ENCODE measurements around the gene CNDP1. TPM values are rescaled to one million over a fixed set of nuclear protein-coding genes. Genes with fewer than 3 reads are reported as not detected.

Gene CNDP1
- polyA plus RNA-seq, 1 of the 3 experiments (the other 2 are of a cell fraction), result not detected

DNA sequence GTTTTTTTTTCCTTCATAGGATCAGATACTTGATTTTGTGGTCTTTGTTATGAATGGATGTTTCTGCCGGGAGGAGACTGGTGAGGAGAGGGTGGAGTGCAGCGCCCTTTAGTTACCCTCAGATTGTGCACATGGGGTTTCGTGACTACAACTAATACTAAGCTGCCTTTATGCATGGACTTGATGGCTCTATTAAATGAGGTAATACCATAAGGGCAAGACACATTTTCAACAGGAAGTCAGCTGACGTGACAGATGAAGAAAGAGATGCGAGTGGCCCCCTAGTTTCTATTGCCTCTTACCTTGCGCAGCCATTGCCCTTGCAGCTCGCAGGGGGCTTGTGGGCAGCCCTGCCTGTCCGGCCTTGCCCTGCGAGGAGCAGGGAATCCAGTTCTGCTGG lies 87.8 kb downstream of the CNDP1 start:
- 86% methylated on average over 9 of the region's 9 CpGs for WGBS (ENCODE audit: low lambda C conversion rate)
- Histone ChIP-seq H2AFZ (ENCODE audit: low read depth) (no peak overlapping the region), H3K9me3 (no peaks in the 10 kb centered on the region), H3K4me3 (ENCODE audit: low read depth in 2 of 2, low read length in 1 of 2) (no peak overlapping the region), H3K4me2 (no peak overlapping the region), H3K4me1 (ENCODE audit: control insufficient read depth in 1 of 2, insufficient read depth in 2 of 2, low read depth in 1 of 2, low read length in 1 of 2) (no peaks in the 10 kb centered on the region; a peak in 1 of 4 replicates), H3K27ac (ENCODE audit: low read depth in 2 of 2, low read length in 1 of 2) (no peak overlapping the region), H3K27me3 (ENCODE audit: insufficient read depth) (no peaks in the 10 kb centered on the region), H3K9ac (no peak overlapping the region), H3K36me3 (replicated peaks in 1 of 2; ENCODE audit: control insufficient read depth in 1 of 2, insufficient read depth in 2 of 2, low read length in 1 of 2) (no peaks in the 10 kb centered on the region), H3K79me2 (ENCODE audit: insufficient read depth) (peaks cover 23% of the 10 kb centered on the region), H3K9me2 (no peaks in the 10 kb centered on the region), H4K20me1 (ENCODE audit: insufficient read depth) (0 out of 2 replicates have a peak, but pooled peaks cover 3% of the 10 kb centered on the region), H3F3A (replicated peaks; ENCODE audit: insufficient read depth) (no peaks in the 10 kb centered on the region)
- POLR2A ChIA-PET, result no interaction called here
- CTCF ChIA-PET, result no interaction called here
- DNase-seq, result no peak
- TF ChIP-seq NRF1 (IDR thresholded peaks at IDR 0.05; ENCODE audit: low read depth, low read length), result no peak
- no peak for TF ChIP-seq FOXJ3 (CRISPR knock-in tag; IDR thresholded peaks at IDR 0.05)
- no peak for TF ChIP-seq GATA2 (CRISPR knock-in tag; IDR thresholded peaks at IDR 0.05)
- no peak for TF ChIP-seq TAF1 (IDR thresholded peaks at IDR 0.05; ENCODE audit: borderline replicate concordance, low read depth, low read length)
- TF ChIP-seq, protein P1, sequence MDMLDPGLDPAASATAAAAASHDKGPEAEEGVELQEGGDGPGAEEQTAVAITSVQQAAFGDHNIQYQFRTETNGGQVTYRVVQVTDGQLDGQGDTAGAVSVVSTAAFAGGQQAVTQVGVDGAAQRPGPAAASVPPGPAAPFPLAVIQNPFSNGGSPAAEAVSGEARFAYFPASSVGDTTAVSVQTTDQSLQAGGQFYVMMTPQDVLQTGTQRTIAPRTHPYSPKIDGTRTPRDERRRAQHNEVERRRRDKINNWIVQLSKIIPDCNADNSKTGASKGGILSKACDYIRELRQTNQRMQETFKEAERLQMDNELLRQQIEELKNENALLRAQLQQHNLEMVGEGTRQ (IDR thresholded peaks at IDR 0.05; ENCODE audit: borderline replicate concordance, low read depth, low read length), result no peak
- no peak for TF ChIP-seq FOSL2 (IDR thresholded peaks at IDR 0.05; ENCODE audit: borderline replicate concordance, low read depth)
- TF ChIP-seq EP300 (IDR thresholded peaks at IDR 0.05; ENCODE audit: borderline replicate concordance in 1 of 2, low read depth in 1 of 2, low read length in 1 of 2), result no peak
- no peak for TF ChIP-seq CHD2 (IDR thresholded peaks at IDR 0.05; ENCODE audit: low read length, partially characterized antibody)
- TF ChIP-seq, protein P2, sequence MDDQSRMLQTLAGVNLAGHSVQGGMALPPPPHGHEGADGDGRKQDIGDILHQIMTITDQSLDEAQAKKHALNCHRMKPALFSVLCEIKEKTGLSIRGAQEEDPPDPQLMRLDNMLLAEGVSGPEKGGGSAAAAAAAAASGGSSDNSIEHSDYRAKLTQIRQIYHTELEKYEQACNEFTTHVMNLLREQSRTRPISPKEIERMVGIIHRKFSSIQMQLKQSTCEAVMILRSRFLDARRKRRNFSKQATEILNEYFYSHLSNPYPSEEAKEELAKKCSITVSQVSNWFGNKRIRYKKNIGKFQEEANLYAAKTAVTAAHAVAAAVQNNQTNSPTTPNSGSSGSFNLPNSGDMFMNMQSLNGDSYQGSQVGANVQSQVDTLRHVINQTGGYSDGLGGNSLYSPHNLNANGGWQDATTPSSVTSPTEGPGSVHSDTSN (IDR thresholded peaks at IDR 0.05), result no peak
- TF ChIP-seq, protein P3, sequence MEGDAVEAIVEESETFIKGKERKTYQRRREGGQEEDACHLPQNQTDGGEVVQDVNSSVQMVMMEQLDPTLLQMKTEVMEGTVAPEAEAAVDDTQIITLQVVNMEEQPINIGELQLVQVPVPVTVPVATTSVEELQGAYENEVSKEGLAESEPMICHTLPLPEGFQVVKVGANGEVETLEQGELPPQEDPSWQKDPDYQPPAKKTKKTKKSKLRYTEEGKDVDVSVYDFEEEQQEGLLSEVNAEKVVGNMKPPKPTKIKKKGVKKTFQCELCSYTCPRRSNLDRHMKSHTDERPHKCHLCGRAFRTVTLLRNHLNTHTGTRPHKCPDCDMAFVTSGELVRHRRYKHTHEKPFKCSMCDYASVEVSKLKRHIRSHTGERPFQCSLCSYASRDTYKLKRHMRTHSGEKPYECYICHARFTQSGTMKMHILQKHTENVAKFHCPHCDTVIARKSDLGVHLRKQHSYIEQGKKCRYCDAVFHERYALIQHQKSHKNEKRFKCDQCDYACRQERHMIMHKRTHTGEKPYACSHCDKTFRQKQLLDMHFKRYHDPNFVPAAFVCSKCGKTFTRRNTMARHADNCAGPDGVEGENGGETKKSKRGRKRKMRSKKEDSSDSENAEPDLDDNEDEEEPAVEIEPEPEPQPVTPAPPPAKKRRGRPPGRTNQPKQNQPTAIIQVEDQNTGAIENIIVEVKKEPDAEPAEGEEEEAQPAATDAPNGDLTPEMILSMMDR (IDR thresholded peaks at IDR 0.05), result no peak
- TF ChIP-seq ZBTB33 (IDR thresholded peaks at IDR 0.05; ENCODE audit: borderline replicate concordance, low read depth), result no peak
- TF ChIP-seq RXRA (IDR thresholded peaks at IDR 0.05; ENCODE audit: borderline replicate concordance, low read depth), result no peak
- TF ChIP-seq MEF2A (IDR thresholded peaks at IDR 0.05; ENCODE audit: borderline replicate concordance, low read depth), result no peak
- TF ChIP-seq JUND (IDR thresholded peaks at IDR 0.05), result no peak
